Esophagus muscularis mucosa (tissue), 4 donors: ENCODE data around the gene SEZ6L2. TPM values are rescaled to one million over a fixed set of nuclear protein-coding genes. Genes with fewer than 3 reads are reported as not detected.

Experiments used
- DNase-seq: peaks from one replicate; pipeline ENCODE4 v3.0.0-alpha.2; 2017; ENCODE audit errors: extremely low spot score
- H3K27ac ChIP-seq, 4 donors: fragments of 200-600 bp; sonication (generic); replicated peaks in 1 of 4; 1 replicate in 3 of 4; 2 replicates in 1 of 4; pipeline ENCODE4 v1.5.1; 2016 to 2019; ENCODE audit warnings: mild to moderate bottlenecking in 1 of 4
- H3K27me3 ChIP-seq, 4 donors: fragments of 200-600 bp; sonication (generic); one replicate each; pipeline versions ENCODE4 v1.5.1 to v1.6.0; 2016 to 2019
- H3K36me3 ChIP-seq, 4 donors: fragments of 200-600 bp; sonication (generic); one replicate each; pipeline ENCODE4 v1.5.1; 2016 to 2019
- H3K4me1 ChIP-seq, 4 donors: fragments of 200-600 bp; sonication (generic); one replicate each; pipeline ENCODE4 v1.5.1; 2016 to 2019
- H3K4me3 ChIP-seq, 4 donors: fragments of 200-600 bp; sonication (generic); 1 replicate in 2 of 4; 2 replicates in 2 of 4; pipeline ENCODE4 v1.5.1; 2016 to 2019; ENCODE audit warnings: mild to moderate bottlenecking in 4 of 4, moderate library complexity in 1 of 4
- H3K9me3 ChIP-seq, 4 donors: fragments of 200-600 bp; sonication (generic); 1 replicate in 3 of 4; 2 replicates in 1 of 4; pipeline ENCODE4 v1.5.1; 2016 to 2019
- EP300 ChIP-seq: sonication (generic); formaldehyde crosslinking; IDR thresholded peaks from one replicate; pipeline ENCODE4 v1.6.1; 2017; ENCODE audit warnings: antibody characterized with exemption
- POLR2A ChIP-seq: fragments of 450-650 bp; IDR thresholded peaks from one replicate; pipeline ENCODE4 v1.6.1; 2017; ENCODE audit warnings: antibody characterized with exemption, moderate library complexity, mild to moderate bottlenecking, low read depth
- POLR2AphosphoS5 ChIP-seq, 2 donors: sonication (generic); formaldehyde crosslinking; IDR thresholded peaks; one replicate each; pipeline ENCODE4 v1.6.1; 2017; ENCODE audit warnings: antibody characterized with exemption in 2 of 2
- WGBS: methylation state at CpG from one replicate; pipeline ENCODE4 v1.1.5; 2018; 5-methylcytosine and 5-hydroxymethylcytosine counted together
- intact Hi-C: fragments of 100-400 bp; cut with DNase I; formaldehyde crosslinking; loops from one replicate; pipeline ENCODE4 v1.15.1; 2023
- total RNA-seq, 4 donors: library from RNA; depleted of rRNA; stranded (reverse); fragments of >200 nt; gene quantifications; one replicate each; pipeline versions ENCODE4 v1.1.0 to v1.2.1, GENCODE V29; 2016
- TF ChIP-seq, protein P1 (sequence below), 3 experiments: fragments of 200-600 bp in 2 of 3; fragments of 450-650 bp in 1 of 3; sonication (generic) in 2 of 3; IDR thresholded peaks; one replicate each; pipeline ENCODE4 v1.5.1; 2017 to 2019; ENCODE audit warnings: antibody characterized with exemption in 3 of 3, mild to moderate bottlenecking in 2 of 3, moderate library complexity in 1 of 3

The SEZ6L2 gene
- total RNA-seq, 4 donors from 2014 or later, result 0.84 to 7.9 (median 1.0) TPM

DNA sequence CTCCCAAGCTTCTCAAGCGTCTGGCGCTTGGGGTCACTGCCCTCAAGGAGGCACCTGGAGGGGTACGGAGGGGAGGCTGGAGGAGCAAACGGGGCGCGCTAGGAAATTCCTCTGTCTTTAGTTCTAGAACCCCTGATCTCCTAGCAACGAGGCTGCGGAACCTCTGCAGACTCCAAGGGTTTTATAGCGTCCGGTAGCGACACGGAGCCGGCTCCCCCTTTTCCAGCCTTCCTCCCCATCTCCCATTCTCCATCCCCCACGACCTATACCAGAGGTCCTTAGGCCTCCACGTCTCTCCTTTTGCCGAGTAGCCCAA, 35.7 kb downstream of the SEZ6L2 start:
- H3K4me1 ChIP-seq, result peaks cover 17 to 29% (median 26%) of the 10 kb centered on the region in 4 donors
- intact Hi-C loops, result loop anchor here (10.0 kb wide), 1 partner anchor 141 kb away; no protein-coding TSS in a partner anchor
- H3K4me3 ChIP-seq, result peak overlapping the region; percentile 67 to 99 (median 78)
- 39% methylated on average over 15 of the region's 16 CpGs for WGBS
- no peak for TF ChIP-seq EP300
- TF ChIP-seq, protein P1, sequence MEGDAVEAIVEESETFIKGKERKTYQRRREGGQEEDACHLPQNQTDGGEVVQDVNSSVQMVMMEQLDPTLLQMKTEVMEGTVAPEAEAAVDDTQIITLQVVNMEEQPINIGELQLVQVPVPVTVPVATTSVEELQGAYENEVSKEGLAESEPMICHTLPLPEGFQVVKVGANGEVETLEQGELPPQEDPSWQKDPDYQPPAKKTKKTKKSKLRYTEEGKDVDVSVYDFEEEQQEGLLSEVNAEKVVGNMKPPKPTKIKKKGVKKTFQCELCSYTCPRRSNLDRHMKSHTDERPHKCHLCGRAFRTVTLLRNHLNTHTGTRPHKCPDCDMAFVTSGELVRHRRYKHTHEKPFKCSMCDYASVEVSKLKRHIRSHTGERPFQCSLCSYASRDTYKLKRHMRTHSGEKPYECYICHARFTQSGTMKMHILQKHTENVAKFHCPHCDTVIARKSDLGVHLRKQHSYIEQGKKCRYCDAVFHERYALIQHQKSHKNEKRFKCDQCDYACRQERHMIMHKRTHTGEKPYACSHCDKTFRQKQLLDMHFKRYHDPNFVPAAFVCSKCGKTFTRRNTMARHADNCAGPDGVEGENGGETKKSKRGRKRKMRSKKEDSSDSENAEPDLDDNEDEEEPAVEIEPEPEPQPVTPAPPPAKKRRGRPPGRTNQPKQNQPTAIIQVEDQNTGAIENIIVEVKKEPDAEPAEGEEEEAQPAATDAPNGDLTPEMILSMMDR (IDR thresholded peaks at IDR 0.05), result peak in 1 of 3 experiments; percentile 2
- no peak for TF ChIP-seq POLR2A
- TF ChIP-seq POLR2AphosphoS5 (IDR thresholded peaks at IDR 0.05), result no peak
- H3K36me3 ChIP-seq, result peaks cover 17 to 28% (median 27%) of the 10 kb centered on the region in 4 donors
- no peaks in the 10 kb centered on the region for H3K27me3 ChIP-seq
- H3K9me3 ChIP-seq, result no peaks in the 10 kb centered on the region
- no peak for DNase-seq
- H3K27ac ChIP-seq, result peak overlapping the region; percentile 85 to 94 (median 86)

DNA sequence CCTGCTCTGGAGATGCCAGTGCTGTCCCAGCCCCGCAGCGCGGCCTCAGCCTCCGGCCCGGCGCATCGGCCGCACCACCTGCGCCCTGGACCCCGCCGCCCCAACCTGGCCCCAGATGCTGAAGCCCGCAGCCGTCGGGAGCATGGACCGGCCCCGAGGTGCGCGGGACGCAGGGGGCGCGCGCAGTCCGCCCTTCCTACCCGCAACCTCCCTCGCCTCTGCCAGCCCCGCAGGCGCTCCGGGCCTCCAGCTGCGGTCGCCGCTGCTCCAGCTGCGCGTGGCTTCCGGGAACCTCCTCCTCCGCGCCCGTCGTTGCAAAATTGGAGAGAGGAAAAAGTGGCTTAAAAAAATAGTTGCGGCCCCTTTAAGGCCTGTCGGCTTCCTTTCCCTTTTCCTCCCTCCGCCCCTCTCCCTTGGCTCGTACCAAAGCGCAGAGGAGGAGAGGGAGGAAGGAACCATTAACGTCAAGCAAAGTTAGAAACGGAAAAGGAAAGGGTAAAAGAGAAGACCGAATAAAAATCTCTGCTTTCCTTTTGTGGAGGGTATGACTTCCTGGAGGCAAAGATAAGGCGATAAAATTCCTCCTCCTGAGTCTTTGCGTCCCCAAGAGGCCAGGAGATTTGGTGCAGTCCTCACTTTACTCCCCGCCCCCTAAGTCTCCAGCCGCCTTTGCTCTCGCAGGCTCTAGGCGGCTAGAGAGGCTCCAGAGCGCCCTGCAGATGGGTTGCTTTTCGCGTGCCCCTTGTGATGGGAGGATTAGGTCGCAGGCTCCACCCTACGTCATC, 36.3 kb downstream of the SEZ6L2 start, which contains the start of gene CDIPT:
TSS of gene CDIPT (minus strand) at position 343 of the 785 bp plus-strand sequence. CDS start 369 bp downstream, outside the sequence.
- H3K4me1 ChIP-seq, result peaks cover 17 to 29% (median 26%) of the 10 kb centered on the region in 4 donors
- H3K9me3 ChIP-seq, result no peaks in the 10 kb centered on the region
- no peaks in the 10 kb centered on the region for H3K27me3 ChIP-seq
- peak within 1 kb of the TSS; percentile 67 to 99 (median 78) for H3K4me3 ChIP-seq
- under 1% methylated on average over 34 of the region's 57 CpGs for WGBS
- intact Hi-C loops, result loop anchor here (10.0 kb wide), 1 partner anchor 142 kb away; no protein-coding TSS in a partner anchor
- peak; percentile 97 for DNase-seq
- H3K36me3 ChIP-seq, result peaks cover 19 to 33% (median 31%) of the 10 kb centered on the region in 4 donors
- H3K27ac ChIP-seq, result peak within 1 kb of the TSS; percentile 85 to 94 (median 86)
- TF ChIP-seq, protein P1 (IDR thresholded peaks at IDR 0.05), result peak; percentile 52 to 84 (median 63)
- peak; percentile 2 for TF ChIP-seq POLR2A
- TF ChIP-seq POLR2AphosphoS5 (IDR thresholded peaks at IDR 0.05), result peak; percentile 87 to 89
- no peak for TF ChIP-seq EP300

DNA sequence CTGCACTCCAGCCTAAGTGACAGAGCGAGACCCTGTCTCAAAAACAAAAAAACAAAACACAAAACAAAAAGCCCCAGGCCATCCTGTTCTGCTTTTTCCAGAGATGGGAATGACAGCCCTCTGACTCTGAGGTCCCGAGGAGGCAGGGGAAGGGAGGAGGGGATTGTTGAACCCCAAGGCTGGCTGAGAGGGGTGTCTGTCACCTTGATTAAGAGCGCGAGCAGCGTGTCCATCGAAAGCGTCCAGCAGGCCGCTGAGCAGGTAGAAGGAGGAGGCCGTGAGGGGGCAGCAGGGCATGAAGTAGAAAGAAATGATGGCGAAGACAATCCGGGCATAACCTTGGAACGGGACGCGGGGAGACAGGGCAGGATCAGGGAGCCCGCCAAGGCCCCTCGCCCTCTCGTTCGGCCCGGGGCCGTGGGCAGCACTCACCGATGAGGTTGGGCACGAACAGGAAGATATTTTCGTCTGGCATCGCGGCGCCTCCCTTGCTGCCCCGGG, 36.9 kb downstream of the SEZ6L2 start:
- Histone ChIP-seq H3K9me3 (no peaks in the 10 kb centered on the region), H3K27ac (peak overlapping the region; percentile 85 to 94 (median 86)), H3K4me1 (peaks cover 17 to 29% (median 26%) of the 10 kb centered on the region in 4 donors), H3K36me3 (peaks cover 19 to 37% (median 31%) of the 10 kb centered on the region in 4 donors), H3K4me3 (peak overlapping the region; percentile 67 to 99 (median 78)), H3K27me3 (no peaks in the 10 kb centered on the region)
- DNase-seq, result no peak
- TF ChIP-seq, protein P1 (IDR thresholded peaks at IDR 0.05), result no peak
- TF ChIP-seq EP300 (no peak), POLR2AphosphoS5 (IDR thresholded peaks at IDR 0.05) (no peak), POLR2A (no peak)
- 2% methylated on average over 9 of the region's 27 CpGs for WGBS
- intact Hi-C loops, result loop anchor here (10.0 kb wide), 1 partner anchor 142 kb away; no protein-coding TSS in a partner anchor

DNA sequence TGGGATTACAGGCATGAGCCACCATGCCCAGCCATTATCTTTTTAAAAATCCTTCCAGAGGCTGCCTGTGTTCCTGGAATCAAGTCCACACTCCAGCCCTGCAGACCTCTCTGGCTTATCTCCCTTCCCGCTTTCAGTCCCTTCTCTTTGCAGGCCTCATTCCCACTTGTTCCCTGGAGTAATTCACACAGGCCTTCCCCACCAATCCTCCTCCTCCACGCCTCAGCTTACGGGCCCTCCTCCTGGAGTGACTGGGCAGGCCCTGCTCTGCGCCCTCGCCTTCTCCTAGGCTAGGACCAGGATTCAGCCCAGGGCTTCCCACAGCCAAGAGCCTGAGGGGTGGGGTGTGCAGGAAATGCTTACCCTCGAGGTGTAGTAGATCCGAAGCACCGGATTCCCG, 39.1 kb downstream of the SEZ6L2 start:
- intact Hi-C loops, result loop anchor here (10.0 kb wide), 1 partner anchor 145 kb away; no protein-coding TSS in a partner anchor
- peaks cover 17 to 31% (median 29%) of the 10 kb centered on the region in 4 donors for H3K4me1 ChIP-seq
- no peak overlapping the region for H3K4me3 ChIP-seq
- no peak overlapping the region for H3K27ac ChIP-seq
- no peaks in the 10 kb centered on the region for H3K27me3 ChIP-seq
- H3K9me3 ChIP-seq, result no peaks in the 10 kb centered on the region
- peaks cover 19 to 37% (median 31%) of the 10 kb centered on the region in 4 donors for H3K36me3 ChIP-seq
- no peak for TF ChIP-seq POLR2AphosphoS5 (IDR thresholded peaks at IDR 0.05)
- TF ChIP-seq EP300, result no peak
- TF ChIP-seq POLR2A, result no peak
- TF ChIP-seq, protein P1 (IDR thresholded peaks at IDR 0.05), result no peak
- DNase-seq, result no peak
- WGBS, result 87% methylated on average over 9 of the region's 9 CpGs
